GM19351 (cell line): Measurements from ENCODE around the gene TC2N.
"Not testable (repeated sequence)": the region's sequence is repeated elsewhere in the genome, so short reads cannot be mapped to it uniquely, and the experiment has no call there.

Experiments
- ATAC-seq: cut with Tn5 transposase; IDR thresholded peaks from one replicate; pipeline ENCODE4 v1.9.1; 2021; ENCODE audit warnings: mild to moderate bottlenecking, moderate library complexity; ENCODE audit not compliant: unreplicated experiment

Gene TC2N

DNA sequence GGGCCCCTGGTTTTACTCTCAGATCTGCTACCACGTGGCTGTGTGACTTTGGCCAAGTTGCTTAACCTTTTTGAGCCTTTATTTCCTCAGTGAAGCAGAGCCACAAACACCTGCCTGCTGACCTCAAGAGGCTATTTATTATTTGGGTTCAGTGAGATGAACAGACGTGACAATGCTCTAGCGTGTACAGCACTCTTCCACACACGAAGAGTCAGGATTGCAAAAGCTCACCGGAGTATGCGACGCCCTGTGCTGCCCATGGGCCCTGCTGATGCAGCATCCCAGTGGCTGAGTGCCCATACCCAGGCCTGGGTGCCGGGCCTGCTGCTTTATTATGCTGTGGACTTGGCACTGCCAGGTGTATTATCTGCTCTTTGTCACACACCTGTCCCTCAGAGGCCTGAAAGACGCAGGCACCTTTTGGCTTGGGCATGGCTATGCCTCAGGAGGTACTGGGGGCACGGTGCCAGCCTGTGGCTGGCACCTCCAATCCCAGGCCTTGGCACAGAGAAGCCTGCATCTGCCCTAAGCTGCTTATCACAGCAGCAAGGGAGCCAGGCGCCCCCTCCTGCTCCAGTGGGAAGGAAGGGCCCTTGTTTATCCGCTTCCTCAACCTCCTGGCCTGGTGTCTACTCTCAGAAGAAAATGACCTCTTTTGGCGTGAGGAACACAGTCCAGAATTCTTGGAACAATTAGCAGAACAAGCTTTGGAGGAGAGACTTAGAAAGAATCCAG is 22.3 kb upstream of the TC2N start:
- ATAC-seq: no peak

DNA sequence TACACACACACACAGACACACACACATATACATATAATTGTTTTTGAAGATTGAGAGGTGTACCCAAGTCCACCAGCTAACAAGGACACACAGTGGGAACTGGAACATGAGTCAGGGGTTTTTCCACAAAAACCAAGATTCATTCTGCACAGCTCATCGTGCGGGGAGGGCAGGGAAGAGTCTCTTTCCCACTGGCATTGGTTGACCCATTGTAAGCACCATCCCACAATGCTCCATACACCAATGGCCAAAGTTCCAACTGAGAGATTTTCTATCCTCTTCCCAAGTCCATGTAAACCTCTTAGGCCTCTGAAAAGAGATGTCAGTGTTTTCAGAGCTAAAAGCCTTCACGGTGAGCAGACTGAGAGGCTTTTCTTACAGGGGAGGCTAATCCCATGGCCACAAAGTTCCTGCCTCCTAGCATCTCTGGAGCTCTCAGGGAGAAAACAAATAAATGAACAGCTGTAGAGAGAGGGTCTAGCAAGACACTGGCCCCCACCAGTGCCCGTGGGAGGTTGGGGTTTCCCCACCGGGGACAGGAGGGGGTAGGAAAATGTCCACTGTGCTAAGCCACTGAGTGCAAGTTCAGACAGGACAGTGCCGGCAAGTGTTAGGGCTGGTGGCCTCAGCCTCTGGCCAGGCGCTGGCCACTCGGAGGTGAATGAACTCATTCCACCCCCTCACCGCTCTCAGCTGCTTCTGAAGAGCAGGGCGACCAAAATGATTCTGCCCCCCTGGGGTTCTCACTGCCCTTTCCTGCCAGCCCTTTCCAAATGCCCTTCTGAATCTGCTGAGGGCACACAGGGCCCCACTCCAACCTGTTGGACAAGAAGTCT is 21.5 kb upstream of the TC2N start:
- no peak for ATAC-seq

DNA sequence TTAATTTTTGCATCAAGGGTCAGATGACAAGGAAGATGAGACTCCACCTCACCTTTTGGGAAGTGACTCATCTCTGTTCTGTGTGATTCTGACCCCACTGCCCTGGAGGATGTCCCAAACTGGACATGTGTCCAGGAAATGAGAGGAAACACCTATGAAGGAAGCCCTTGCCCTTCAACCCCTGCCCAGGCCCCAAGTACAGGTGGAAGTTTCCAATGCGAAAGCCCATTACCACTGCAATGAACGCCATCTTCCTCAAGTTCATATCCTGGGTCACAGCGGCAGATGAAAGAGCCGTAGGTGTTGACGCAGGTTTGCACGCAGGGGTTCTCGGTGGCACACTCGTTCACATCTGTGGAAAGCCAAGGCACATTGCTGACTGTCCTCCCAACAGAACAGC is 19.6 kb upstream of the TC2N start:
- ATAC-seq: no peak

DNA sequence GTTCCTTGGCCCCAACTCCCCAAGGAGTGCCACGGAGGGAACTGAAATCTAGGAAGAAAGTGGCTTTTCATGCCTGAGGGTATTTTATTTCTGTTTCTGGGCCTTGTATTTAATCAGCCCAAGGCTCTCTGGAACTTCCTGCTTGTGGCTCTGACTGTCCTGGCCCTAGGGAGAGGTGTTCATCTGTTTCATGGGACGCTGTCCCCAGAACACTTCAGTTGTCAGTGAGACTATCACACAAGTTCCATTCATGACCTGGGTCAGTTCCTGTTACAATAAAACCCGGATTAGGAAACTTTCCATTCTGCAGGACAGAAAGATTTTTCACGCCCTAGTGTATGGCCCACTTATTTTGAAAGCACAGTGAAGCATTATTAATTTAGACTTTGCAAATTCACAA is 18.5 kb upstream of the TC2N start:
- no peak for ATAC-seq

DNA sequence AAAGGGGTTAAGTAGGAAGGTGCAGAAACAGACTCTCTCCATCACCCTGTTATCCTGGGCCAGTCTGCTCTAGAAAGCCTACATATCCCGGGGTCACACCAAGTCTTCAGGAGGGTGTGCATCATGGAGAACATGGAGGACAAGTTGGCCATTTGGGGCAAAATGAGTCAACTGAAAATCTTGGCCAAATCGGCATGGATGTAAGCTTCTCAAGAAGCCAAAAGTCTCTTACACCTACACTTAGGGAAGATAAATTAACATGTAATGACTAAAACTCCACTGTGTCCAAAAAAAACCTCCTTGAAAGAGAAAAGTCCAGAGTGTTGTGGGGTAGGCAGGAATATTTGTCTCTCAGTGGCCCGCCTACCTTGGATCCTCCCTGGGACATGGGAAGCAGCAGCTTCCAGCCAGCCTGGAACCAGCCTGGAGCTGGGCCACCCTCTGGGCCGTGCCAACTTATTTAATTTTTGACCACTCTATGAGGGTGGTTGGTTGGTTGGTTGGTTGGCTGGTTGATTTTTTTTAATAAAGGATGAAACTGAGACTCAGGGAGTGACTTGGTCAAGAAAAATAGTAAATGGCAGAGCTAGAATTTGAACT is 17.9 kb upstream of the TC2N start:
- no peak for ATAC-seq

DNA sequence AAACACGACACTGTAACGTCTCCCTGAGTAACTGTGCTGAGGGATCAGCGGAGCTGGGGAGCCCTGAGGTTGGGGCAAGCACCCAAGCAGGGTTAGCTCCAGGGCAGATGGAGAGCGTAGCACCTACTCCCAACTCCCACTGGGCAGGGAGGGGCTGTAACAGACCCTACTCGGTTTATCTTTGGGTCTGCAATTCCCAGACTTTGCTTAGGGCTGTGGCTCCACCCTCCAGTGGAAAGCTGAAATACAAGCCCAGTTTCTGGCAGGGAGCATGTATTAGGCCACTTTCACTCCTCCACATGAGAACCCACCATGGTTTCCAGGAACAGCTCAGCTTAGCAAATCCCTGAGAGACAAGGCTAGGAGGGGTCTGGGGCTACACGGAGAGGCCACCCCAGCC is 17.3 kb upstream of the TC2N start:
- no peak for ATAC-seq

DNA sequence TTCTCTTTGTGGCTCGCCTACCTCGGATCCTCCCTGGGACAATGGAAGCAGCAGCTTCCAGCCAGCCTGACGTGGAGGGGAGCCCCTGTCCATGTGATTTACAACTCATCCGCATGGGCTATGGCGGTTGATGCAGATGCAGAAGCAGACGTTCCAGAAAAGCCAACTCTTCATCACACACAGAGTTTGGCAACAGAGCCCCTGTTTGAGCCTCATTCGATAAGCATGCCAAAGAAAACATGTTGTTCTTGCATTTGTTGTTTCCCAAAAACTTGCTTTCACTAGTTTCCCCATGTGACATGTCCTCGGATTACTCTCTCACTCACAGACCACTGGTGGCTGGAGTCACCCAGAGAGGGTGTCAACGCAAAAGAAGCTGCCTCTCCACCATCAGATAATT is 16.4 kb upstream of the TC2N start:
- no peak for ATAC-seq

DNA sequence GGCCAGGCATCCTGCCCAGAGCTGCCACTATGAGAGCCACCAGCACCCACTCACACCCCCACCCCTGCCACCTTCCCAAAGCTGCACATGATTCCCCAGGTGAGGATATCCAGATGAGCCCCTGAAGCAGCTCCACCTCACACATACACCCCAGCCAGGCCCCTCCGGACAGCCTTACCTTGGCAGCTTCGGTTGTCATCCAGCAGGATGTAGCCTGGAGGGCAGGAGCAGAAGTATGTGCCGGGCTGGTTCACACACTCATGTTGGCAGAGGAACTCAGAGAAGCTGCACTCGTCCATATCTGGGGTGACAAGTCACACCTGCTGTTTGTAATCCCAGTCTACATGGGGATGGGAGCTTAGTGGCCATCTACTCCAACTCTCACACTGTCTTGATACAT is 15.4 kb upstream of the TC2N start:
- no peak for ATAC-seq

DNA sequence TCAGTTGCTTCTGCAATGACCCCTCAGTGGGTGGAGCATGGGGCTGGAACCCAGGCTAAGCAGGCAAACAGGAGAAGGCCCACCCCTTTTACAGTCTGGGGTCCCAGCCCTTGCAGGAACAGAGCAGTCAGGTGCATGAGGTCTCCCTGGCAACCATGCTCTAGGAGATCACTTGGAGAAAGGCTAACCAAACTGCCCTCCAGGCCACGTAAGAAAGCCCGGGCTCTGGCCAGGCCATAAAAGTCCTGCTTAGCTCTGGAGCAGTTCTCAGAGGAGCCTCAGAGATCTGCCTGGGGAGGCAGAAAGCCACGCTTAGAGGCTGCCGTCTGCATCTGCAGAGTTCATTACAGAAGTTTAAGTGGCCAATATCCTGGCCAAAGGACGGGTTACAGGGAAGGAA is 15.0 kb upstream of the TC2N start:
- ATAC-seq: no peak

DNA sequence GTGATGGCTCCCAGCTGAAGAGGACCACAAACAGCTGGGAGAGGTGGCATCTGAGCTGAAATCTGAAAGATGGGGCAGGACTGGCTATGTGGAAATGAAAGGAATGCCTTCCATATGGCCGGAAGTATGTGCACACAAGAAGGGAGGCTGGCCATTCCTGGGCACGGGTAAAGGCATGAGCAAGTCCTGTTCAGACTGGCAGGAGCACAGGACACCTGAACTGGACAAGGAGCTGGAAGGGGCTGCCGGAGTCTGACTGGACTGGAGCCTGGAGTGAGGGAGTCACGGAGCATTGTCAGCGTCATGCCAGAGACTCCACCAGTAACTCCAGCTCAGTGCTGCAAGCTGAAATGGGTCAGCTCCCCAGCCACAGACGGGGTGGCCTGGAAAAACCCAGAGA is 11.9 kb upstream of the TC2N start:
- ATAC-seq: no peak

DNA sequence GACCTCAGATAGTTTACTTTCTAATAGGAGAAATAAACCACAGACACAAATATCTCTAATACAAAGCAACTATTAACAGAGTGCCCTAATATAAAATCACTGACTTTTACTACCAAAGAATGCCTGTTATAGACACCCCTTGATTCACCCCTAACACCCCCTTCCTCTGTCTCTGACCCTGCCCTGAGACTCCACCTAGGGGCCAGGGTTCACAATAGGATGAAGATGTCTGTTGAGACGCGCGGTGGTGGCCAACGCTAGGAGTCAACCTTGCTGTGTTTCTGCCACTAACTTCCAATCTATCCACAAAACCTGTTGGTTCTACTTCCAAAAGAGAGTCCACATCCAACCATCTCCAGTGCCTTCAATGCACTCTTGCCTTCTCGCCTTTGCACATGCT is 10.9 kb upstream of the TC2N start:
- ATAC-seq: no peak

DNA sequence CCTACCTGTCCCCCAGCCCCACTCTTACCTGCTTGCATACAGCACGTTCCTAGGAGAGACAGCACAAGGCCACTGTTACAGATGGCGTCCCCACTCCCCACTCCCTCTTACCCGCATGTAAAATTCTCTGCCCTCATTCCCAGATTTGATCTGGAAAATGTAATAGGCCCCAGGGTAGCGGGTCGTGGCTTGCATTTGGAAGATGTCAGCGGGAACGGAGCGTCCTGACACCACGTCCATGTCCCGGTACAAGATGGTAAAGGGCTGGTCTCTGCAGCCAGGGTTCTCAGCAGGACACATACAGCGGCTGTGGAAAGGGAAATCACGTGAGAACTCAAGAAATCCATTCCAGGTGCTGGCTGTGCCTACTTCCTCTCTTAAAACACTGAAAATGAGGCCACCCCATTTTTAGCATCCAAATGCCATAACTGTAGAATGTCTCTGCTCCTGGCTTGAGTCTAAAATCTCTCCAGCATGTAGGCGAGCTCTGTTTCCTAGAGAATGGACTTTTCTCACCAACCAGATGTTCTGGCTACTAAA is 10.1 kb upstream of the TC2N start:
- no peak for ATAC-seq

DNA sequence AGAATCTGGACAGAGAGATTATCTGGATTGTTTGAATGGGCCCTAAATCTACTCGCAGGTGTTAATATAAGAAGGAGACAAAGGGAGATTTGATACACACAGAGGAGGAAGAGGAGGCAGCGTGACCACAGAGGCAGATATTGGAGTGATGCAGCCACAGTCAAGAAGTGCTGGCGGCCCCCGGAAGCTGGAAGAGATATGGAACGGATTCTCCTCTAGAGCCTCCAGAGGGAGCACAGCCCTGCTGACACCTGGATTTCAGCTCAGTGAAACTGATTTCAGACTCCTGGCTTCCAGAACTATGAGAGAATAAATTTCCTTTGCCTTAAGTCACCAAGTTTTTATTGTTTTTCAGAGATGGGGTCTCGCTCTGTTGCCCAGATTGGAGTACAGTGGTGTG is 9.2 kb upstream of the TC2N start:
- no peak for ATAC-seq

DNA sequence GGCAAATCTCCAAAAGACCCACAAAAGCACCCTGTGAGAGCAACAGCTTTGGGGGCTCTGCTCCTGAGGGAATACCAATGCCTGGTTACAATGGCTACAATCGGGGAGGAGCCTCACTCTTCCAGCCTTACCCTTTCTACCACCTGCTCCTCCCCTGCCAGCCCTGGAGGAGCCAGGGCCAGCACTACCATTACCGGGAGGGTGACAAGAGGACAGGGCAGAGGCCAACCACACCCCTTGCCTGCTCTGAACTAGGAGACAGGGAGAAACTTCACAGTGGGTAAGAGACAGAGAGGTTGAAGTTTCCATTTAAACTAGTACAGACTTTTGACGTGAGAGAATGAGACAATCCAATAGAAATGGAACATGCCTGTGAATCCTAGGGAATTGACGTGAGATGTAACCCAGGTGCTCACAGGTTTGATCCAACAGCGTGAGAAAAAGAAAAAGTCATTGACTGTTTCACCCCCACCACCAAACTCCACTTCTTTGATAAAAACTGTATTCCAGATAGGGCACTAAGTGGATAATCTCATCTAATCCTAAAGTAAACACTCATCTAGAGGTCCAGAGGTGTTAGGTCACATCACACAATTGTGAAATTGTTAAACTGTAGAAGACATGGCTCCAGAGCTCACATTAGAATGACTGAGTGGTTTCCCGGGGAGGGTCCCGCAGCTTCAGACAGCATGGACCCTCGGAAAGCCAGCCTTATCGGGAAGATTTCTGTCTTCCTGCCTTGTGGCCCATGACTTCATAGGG is 8.4 kb upstream of the TC2N start:
- no peak for ATAC-seq

DNA sequence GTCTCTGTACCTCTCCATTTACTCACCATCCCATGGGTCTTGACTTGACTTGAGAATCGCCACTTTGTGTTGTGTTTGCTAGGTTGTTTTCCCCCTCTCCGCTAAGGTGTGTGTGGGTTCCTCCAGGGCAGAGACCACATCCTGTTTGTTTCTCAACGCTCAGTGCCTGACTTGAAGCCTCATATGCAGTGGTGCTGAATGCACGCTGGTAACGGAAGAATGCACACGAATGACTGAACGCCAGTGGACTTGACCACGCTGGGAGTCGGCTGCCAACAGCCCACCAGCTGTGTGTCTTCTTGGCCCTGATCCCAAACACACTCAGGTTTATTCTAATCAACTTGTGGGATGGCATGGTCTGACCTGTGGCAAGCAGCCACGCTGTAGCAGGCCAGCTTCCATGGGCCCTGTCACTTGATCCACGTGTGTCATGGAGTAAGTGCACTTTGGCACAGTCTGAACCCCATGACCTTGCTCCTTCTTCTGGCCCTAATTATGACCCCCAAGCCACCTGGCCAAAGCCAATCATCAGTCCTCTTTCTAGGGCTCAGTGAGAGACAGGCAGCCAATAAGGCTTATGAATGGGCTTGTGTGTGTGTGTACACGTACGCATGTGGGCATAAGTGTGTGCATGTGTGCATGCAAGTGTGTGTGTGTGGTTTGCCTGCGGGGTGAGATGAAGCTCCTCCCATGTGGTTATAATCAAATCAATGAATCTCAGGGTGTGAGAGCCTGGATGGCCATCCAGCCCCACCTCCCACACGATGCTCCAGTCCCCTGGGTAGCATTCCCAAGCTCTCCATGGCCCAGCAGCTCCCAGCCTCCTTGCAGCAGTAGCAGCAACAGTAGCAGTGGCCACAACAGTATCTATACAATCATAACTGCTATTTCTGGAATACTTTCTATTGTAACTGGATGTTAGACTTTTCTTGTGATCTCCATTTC is 6.4 kb upstream of the TC2N start:
- peak; percentile 78 for ATAC-seq

DNA sequence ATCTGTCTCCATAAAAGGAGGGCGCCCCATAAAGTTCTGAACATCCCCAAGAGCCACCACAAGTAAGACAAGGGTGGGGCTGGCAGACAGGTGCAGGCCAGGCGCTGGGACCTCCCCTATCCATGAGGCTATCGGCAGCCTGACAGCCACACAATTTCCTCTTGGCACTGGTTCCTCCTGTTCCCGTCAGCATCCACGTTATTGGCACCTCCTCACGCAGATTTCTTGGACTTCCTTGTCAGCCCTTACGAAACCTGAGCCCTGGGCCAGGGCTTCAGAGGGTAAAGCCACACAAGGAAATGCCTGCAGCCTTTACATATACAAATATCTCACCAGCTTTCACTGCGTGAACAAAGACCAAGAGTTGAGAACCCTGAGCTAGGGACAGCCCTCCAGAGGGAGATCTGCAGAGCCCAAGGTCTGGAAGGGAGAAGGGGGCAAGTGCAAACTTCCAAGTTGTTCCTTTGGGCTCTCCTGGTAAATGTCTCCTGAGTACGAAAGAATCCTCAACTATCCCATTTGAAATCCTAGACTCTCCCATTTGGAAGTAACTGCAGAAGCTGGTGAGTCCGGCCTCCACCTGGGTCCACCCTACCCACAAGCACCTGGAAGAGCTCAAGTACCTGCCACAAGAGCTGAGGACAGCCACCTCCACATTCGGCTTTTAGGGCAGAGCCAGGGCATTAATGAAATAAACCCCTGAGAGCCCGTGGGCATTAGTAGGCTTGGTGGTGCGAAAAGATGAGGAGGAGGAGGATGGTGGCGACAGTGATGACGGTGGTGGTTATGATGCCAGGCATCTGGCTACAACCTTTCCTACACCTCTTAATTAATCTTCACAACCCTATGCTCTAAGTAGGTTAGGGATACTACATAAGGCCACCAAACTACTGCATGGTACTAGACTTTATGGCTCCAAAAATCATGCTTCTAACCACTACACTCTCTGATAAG is 5.5 kb upstream of the TC2N start:
- peak; percentile 22 for ATAC-seq

DNA sequence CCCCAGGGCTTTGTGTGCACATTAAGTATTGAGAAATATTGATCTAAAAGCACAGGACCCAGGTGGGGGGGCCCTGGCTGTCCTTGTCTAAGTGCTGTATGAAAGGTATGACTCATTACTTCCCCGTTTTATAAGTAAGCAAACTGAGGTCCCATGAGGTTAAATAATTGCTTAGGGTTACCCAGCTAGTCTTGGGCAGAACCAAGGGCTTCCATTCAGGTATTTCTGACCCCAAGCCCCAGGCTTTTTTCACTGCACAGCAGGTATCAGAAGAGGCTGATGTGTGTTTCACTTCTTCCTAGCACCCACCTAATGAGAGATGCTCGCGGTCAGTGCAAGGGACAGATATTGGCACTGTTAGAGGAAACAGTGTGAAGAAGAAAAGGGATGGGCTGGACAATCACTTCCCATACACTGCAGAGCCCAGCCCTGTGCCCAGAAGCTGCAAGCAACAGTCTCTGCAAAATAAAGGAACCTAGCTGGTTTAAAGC is 4.7 kb upstream of the TC2N start:
- peak; percentile 42 for ATAC-seq

DNA sequence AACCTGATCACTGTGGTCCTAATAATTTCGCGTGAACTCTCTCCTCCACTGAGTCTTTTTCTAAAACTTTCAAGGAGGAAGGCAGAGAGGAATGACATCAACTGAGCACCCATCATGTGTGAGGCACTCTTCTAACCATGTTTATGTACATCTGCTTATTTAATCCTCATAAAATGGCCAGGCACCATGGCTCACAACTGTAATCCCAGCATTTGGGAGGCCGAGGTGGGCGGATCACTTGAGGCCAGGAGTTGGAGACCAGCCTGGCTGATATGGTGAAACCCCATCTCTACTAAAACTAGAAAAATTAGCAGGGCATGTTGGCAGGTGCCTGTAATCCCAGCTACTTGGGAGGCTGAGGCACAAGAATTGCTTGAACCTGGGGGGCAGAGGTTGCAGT is 4.1 kb upstream of the TC2N start:
- ATAC-seq: not testable (repeated sequence)

DNA sequence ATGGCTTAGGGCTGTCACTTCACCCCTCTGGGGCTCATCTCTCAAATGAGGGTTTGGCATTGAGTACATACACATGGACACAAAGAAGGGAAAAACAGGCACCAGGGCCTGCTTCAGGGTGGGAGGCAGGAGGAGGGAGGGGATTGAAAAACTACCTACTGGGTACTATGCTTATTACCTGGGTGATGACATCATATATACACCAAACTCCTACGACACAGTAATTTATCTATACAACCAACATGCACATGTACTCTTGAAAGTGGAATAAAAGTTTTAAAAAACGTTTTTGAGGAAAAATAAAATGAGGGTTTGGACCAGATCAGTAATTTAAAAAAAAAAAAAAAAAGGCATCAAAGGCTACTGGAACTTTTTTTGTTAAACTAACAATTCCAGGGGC is 3.6 kb upstream of the TC2N start:
- no peak for ATAC-seq
